ENCODE measurements around the gene ALDH3A1.

DNA sequence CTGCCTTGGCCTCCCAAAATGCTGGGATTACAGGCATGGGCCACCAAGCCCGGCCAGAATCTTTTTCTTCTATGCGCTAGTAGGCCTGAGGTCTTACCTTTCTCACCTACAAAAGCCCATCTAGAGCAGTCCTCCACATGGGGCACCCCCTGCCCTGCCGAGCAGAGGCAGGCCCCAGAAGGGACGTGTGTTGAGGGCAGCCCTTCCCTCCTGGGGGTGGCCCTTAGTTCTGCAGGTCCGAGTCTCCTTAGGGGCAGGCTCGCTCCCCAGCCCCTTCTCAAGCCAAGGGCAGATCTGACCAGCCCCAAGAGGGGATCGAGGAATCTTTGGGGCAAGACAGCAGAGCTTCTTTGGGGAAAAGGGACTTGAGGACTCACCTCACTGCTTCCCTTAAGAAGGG is 17.9 kb upstream of the ALDH3A1 start:
- TF ChIP-seq POLR2AphosphoS5 (IDR thresholded peaks at IDR 0.05; ENCODE audit: low read depth) (no peak), STAT1 (IDR thresholded peaks at IDR 0.05; ENCODE audit: unreplicated experiment) (no peak), EZH2 (IDR thresholded peaks at IDR 0.05; ENCODE audit: low read depth, unreplicated experiment) (no peak), EZH2phosphoT487 (IDR thresholded peaks at IDR 0.05; ENCODE audit: unreplicated experiment) (no peak), ZNF114 (CRISPR knock-in tag; IDR thresholded peaks at IDR 0.05) (no peak), JUNB (IDR thresholded peaks at IDR 0.05; ENCODE audit: unreplicated experiment) (no peak), ZNF331 (CRISPR knock-in tag; IDR thresholded peaks at IDR 0.05; ENCODE audit: low read depth) (no peak), NANOG (IDR thresholded peaks at IDR 0.05; ENCODE audit: borderline replicate concordance) (no peak), CREB1 (CRISPR knock-in tag; IDR thresholded peaks at IDR 0.05; ENCODE audit: low read depth) (no peak)
- TF ChIP-seq, protein P1, sequence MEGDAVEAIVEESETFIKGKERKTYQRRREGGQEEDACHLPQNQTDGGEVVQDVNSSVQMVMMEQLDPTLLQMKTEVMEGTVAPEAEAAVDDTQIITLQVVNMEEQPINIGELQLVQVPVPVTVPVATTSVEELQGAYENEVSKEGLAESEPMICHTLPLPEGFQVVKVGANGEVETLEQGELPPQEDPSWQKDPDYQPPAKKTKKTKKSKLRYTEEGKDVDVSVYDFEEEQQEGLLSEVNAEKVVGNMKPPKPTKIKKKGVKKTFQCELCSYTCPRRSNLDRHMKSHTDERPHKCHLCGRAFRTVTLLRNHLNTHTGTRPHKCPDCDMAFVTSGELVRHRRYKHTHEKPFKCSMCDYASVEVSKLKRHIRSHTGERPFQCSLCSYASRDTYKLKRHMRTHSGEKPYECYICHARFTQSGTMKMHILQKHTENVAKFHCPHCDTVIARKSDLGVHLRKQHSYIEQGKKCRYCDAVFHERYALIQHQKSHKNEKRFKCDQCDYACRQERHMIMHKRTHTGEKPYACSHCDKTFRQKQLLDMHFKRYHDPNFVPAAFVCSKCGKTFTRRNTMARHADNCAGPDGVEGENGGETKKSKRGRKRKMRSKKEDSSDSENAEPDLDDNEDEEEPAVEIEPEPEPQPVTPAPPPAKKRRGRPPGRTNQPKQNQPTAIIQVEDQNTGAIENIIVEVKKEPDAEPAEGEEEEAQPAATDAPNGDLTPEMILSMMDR (conservative IDR thresholded peaks at IDR 0.05; ENCODE audit: low read depth in 2 of 2) = no peak
- TF ChIP-seq, protein P2, sequence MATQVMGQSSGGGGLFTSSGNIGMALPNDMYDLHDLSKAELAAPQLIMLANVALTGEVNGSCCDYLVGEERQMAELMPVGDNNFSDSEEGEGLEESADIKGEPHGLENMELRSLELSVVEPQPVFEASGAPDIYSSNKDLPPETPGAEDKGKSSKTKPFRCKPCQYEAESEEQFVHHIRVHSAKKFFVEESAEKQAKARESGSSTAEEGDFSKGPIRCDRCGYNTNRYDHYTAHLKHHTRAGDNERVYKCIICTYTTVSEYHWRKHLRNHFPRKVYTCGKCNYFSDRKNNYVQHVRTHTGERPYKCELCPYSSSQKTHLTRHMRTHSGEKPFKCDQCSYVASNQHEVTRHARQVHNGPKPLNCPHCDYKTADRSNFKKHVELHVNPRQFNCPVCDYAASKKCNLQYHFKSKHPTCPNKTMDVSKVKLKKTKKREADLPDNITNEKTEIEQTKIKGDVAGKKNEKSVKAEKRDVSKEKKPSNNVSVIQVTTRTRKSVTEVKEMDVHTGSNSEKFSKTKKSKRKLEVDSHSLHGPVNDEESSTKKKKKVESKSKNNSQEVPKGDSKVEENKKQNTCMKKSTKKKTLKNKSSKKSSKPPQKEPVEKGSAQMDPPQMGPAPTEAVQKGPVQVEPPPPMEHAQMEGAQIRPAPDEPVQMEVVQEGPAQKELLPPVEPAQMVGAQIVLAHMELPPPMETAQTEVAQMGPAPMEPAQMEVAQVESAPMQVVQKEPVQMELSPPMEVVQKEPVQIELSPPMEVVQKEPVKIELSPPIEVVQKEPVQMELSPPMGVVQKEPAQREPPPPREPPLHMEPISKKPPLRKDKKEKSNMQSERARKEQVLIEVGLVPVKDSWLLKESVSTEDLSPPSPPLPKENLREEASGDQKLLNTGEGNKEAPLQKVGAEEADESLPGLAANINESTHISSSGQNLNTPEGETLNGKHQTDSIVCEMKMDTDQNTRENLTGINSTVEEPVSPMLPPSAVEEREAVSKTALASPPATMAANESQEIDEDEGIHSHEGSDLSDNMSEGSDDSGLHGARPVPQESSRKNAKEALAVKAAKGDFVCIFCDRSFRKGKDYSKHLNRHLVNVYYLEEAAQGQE (IDR thresholded peaks at IDR 0.05; ENCODE audit: unreplicated experiment) = no peak
- TF ChIP-seq, protein P3, sequence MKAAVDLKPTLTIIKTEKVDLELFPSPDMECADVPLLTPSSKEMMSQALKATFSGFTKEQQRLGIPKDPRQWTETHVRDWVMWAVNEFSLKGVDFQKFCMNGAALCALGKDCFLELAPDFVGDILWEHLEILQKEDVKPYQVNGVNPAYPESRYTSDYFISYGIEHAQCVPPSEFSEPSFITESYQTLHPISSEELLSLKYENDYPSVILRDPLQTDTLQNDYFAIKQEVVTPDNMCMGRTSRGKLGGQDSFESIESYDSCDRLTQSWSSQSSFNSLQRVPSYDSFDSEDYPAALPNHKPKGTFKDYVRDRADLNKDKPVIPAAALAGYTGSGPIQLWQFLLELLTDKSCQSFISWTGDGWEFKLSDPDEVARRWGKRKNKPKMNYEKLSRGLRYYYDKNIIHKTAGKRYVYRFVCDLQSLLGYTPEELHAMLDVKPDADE (IDR thresholded peaks at IDR 0.05) = no peak
